Chondrocyte (in vitro differentiated cells): ENCODE results near the gene UQCC2. TPM values are rescaled to one million over a fixed set of nuclear protein-coding genes. Genes with fewer than 3 reads are reported as not detected.

Experiments used
- DNase-seq: peaks from one replicate; pipeline ENCODE4 v3.0.0; 2021; ENCODE audit warnings: mixed read lengths, low spot score
- H3K27ac Mint-ChIP-seq: one replicate; pipeline ENCODE4 v1.8.0; 2021; ENCODE audit warnings: mild to moderate bottlenecking, moderate library complexity, mixed read lengths; ENCODE audit not compliant: unreplicated experiment
- H3K27me3 Mint-ChIP-seq: 2 replicates; pipeline ENCODE4 v1.8.0; 2021; ENCODE audit warnings: low read depth, mixed read lengths
- H3K36me3 Mint-ChIP-seq: 2 replicates; pipeline ENCODE4 v1.8.0; 2021; ENCODE audit warnings: low read depth, mixed read lengths
- H3K4me1 Mint-ChIP-seq: 2 replicates; pipeline ENCODE4 v1.8.0; 2021; ENCODE audit warnings: low read depth, mild to moderate bottlenecking, mixed read lengths
- H3K4me3 Mint-ChIP-seq: one replicate; pipeline ENCODE4 v1.8.0; 2021; ENCODE audit warnings: mild to moderate bottlenecking, moderate library complexity, mixed read lengths; ENCODE audit not compliant: unreplicated experiment
- H3K9me3 Mint-ChIP-seq: 2 replicates; pipeline ENCODE4 v1.8.0; 2021; ENCODE audit warnings: low read depth, mixed read lengths
- total RNA-seq: library from RNA; stranded (reverse); gene quantifications from 3 replicates; pipeline ENCODE4 v1.2.1, GENCODE V29; 2021
- TF ChIP-seq, protein P1 (sequence below): fragments of 200-600 bp; sonication (generic); IDR thresholded peaks from 2 replicates; pipeline ENCODE4 v1.5.0; 2021; ENCODE audit warnings: antibody characterized with exemption, mild to moderate bottlenecking, moderate library complexity

Gene UQCC2
- total RNA-seq, 1 donor from 2014 or later, result 64.5 TPM

DNA sequence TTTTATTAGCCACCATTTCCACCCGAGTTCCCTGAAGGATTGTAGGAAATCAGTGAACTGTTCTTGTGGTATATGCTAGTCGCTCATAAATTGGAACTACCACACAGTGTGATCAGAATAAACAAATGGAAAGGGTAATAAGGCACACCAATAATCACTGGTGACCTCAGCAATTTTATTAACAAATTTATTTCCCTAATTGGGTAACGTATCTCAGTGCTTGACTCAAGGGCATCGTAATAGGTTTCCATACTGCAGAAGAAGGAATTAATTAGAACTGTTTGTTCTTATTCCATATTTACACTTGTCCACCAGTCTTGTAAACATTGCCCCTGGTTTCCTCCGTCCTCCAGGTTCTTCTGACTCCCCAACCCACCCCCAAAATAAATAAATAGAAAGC is 10.0 kb upstream of the UQCC2 start:
- Mint-ChIP-seq H3K4me1 (peaks cover 11% of the 10 kb centered on the region), H3K27me3 (peaks cover 2% of the 10 kb centered on the region), H3K27ac (no peak overlapping the region), H3K36me3 (no peaks in the 10 kb centered on the region), H3K9me3 (no peaks in the 10 kb centered on the region), H3K4me3 (no peak overlapping the region)
- no peak for DNase-seq
- TF ChIP-seq, protein P1, sequence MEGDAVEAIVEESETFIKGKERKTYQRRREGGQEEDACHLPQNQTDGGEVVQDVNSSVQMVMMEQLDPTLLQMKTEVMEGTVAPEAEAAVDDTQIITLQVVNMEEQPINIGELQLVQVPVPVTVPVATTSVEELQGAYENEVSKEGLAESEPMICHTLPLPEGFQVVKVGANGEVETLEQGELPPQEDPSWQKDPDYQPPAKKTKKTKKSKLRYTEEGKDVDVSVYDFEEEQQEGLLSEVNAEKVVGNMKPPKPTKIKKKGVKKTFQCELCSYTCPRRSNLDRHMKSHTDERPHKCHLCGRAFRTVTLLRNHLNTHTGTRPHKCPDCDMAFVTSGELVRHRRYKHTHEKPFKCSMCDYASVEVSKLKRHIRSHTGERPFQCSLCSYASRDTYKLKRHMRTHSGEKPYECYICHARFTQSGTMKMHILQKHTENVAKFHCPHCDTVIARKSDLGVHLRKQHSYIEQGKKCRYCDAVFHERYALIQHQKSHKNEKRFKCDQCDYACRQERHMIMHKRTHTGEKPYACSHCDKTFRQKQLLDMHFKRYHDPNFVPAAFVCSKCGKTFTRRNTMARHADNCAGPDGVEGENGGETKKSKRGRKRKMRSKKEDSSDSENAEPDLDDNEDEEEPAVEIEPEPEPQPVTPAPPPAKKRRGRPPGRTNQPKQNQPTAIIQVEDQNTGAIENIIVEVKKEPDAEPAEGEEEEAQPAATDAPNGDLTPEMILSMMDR, result no peak

DNA sequence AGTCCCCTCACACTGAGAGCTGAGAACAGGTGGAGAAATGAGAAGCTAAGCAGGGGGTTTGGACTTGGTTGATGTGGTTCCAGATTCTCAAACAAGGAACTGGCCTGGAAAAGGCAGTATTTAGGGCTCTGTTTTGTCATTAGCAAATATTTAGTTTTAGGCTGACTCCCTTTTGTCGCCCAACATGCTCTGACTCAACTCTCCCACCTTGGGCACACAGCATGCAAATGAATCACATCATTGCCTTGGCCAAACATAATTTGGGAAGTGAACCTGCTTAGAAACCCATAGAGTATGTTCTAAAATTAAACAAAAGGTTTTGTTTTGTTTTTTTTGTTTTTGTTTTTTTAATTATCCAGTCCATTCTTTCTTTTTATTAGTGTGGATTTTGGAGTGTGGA is 9.5 kb upstream of the UQCC2 start:
- Mint-ChIP-seq H3K27me3 (peaks cover 2% of the 10 kb centered on the region), H3K4me3 (no peak overlapping the region)
- TF ChIP-seq, protein P1, result no peak

DNA sequence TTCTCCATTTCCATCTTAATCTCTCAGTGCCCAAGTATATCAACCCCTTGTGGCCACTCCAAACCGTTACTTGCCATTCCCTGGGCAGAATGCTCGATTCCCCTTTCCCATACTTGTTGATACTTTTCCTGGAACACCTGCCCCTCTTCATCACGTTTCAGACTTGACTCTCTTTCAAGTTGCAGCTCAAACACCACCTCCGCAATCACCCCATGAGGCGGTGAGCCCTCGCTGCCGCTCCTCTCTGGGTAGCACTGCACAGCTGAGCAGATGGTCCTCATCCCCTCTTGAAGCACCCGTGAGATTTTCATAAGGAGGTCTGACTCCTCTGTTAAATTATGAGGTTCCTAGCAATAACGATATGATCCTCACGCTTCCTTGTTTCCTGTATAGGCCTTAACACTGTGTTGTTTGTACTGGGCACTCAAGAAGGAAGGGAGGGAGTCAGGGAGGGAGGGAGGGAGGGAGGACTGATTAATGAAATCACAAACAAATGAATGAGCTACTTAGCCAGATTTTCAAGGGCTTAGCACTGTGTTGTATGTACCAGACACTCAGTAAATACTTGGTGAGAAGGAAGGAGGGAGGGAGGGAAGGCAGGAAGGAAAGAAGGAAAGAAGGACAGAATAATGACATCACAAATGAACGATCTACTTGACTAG is 8.0 kb upstream of the UQCC2 start:
- Mint-ChIP-seq H3K4me1 (peaks cover 11% of the 10 kb centered on the region), H3K4me3 (no peak overlapping the region), H3K27ac (no peak overlapping the region), H3K36me3 (no peaks in the 10 kb centered on the region), H3K27me3 (peaks cover 2% of the 10 kb centered on the region), H3K9me3 (no peaks in the 10 kb centered on the region)
- TF ChIP-seq, protein P1, result no peak
- no peak for DNase-seq

More for the DNA sequence above, 9.5 kb upstream of the UQCC2 start:
- Mint-ChIP-seq H3K27ac (no peak overlapping the region), H3K4me1 (peaks cover 11% of the 10 kb centered on the region), H3K36me3 (no peaks in the 10 kb centered on the region), H3K9me3 (no peaks in the 10 kb centered on the region)
- no peak for DNase-seq

DNA sequence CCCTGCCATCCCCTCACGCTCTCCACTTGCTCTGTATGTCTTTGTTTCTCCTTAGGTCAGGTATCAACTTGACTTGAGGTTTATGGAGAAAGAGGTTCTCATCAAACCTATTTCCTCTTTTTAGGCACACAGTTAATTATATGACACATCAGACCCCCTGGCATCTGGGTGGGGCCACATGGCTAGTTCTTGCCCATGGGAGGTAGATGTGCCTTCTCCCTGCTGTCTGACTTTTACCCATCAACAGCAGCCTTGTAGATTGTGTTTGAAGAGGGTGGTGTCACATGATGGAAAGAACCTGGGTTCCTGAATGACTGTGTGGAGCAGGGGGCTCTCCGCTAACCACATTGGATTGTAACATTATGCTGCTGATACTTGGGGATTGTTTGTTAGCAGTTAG is 7.2 kb upstream of the UQCC2 start:
- no peak for DNase-seq
- Mint-ChIP-seq H3K4me3 (no peak overlapping the region), H3K27me3 (peaks cover 2% of the 10 kb centered on the region), H3K4me1 (peaks cover 11% of the 10 kb centered on the region), H3K36me3 (no peaks in the 10 kb centered on the region), H3K9me3 (no peaks in the 10 kb centered on the region), H3K27ac (no peak overlapping the region)
- TF ChIP-seq, protein P1, result no peak

DNA sequence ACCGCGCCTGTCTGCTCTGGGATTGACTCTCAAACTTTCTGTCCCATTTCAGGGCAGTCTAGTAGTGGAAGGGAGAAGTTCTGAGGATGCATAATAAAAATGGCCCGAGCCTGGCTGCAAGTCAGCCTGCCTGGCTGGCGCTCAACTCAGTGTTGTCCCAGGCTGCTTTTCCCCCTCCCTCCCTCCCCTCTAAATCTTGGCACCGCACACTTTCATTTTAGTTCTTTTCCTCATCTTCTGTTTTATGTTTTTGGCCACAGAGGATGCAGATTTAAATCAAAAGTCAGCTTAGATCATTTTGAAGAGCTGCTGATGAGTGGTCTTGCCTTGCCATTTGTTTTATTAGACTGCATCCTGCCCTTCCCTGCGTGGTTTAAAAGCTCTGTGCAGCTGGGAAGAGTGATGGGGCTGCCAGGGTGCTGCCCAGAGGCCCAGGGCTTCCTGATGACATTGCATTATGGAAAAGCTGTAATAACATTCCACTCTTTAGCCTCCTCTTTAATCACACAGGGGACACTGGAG is 6.5 kb upstream of the UQCC2 start:
- DNase-seq, result no peak
- Mint-ChIP-seq H3K27ac (peak overlapping the region; percentile 17), H3K27me3 (no peaks in the 10 kb centered on the region), H3K9me3 (no peaks in the 10 kb centered on the region), H3K36me3 (no peaks in the 10 kb centered on the region), H3K4me3 (no peak overlapping the region), H3K4me1 (peaks cover 11% of the 10 kb centered on the region)
- TF ChIP-seq, protein P1, result no peak
